ENCODE data around the gene DCP2. TPM values are rescaled to one million over a fixed set of nuclear protein-coding genes. Genes with fewer than 3 reads are reported as not detected.

DCP2 gene
- total RNA-seq, 1 experiment from 2014 or later, result 186 TPM

DNA sequence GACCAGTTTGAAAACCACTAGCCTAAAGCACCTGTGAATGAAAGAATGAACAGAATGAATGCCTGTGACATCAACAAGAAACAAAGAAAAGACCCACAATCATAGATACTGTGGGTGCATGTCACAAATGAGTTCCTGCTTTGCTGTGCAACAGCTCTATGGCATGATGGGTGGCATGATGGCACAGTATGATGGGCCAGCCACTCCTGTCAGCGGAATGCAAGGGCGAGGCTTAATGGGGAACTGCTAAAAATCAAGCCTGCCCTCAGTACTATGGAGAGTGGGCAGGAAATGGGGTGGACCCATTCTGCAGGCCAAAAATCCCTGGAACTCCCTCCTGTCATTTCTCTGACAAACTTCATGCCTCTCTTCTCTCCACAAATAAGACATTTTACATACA, 89.0 kb downstream of the DCP2 start:
- no peak for ATAC-seq
- ChIA-PET CTCF (interaction anchor here (1.8 kb wide), 1 partner anchor 24 kb away, joined by 3 read pairs; no protein-coding TSS in a partner anchor), POLR2A (no interaction called here)
- Mint-ChIP-seq H3K4me1 (peaks cover 29% of the 10 kb centered on the region), H3K4me3 (no peak overlapping the region), H3K27ac (no peak overlapping the region; the same call in 1 of the 2 replicates), H3K27me3 (ENCODE audit: low read depth) (no peaks in the 10 kb centered on the region; the same call in 1 of the 2 replicates), H3K36me3 (peaks cover 34% of the 10 kb centered on the region), H3K9me3 (no peaks in the 10 kb centered on the region)
- DNase-seq (ENCODE audit: low spot score), result no peak
- TF ChIP-seq GTF2I (CRISPR knock-in tag; conservative IDR thresholded peaks at IDR 0.05), result no peak
- no peak for TF ChIP-seq GABPB1 (CRISPR knock-in tag; IDR thresholded peaks at IDR 0.05)
- TF ChIP-seq KAT7 (CRISPR knock-in tag; IDR thresholded peaks at IDR 0.05; ENCODE audit: borderline replicate concordance), result no peak
- no peak for TF ChIP-seq HMGXB4 (CRISPR knock-in tag; IDR thresholded peaks at IDR 0.05)
- TF ChIP-seq, protein P1, sequence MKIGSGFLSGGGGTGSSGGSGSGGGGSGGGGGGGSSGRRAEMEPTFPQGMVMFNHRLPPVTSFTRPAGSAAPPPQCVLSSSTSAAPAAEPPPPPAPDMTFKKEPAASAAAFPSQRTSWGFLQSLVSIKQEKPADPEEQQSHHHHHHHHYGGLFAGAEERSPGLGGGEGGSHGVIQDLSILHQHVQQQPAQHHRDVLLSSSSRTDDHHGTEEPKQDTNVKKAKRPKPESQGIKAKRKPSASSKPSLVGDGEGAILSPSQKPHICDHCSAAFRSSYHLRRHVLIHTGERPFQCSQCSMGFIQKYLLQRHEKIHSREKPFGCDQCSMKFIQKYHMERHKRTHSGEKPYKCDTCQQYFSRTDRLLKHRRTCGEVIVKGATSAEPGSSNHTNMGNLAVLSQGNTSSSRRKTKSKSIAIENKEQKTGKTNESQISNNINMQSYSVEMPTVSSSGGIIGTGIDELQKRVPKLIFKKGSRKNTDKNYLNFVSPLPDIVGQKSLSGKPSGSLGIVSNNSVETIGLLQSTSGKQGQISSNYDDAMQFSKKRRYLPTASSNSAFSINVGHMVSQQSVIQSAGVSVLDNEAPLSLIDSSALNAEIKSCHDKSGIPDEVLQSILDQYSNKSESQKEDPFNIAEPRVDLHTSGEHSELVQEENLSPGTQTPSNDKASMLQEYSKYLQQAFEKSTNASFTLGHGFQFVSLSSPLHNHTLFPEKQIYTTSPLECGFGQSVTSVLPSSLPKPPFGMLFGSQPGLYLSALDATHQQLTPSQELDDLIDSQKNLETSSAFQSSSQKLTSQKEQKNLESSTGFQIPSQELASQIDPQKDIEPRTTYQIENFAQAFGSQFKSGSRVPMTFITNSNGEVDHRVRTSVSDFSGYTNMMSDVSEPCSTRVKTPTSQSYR (CRISPR knock-in tag; IDR thresholded peaks at IDR 0.05), result no peak
- TF ChIP-seq ZNF423 (CRISPR knock-in tag; IDR thresholded peaks at IDR 0.05), result no peak
- no peak for TF ChIP-seq ZNF416 (CRISPR knock-in tag; IDR thresholded peaks at IDR 0.05)
- TF ChIP-seq MYBL2 (CRISPR knock-in tag; IDR thresholded peaks at IDR 0.05), result no peak
- no peak for TF ChIP-seq EMX1 (CRISPR knock-in tag; IDR thresholded peaks at IDR 0.05)
- no peak for TF ChIP-seq ATF2 (CRISPR knock-in tag; IDR thresholded peaks at IDR 0.05; ENCODE audit: borderline replicate concordance, low read depth)
- TF ChIP-seq MLX (CRISPR knock-in tag; IDR thresholded peaks at IDR 0.05), result no peak
- TF ChIP-seq AR (CRISPR knock-in tag; IDR thresholded peaks at IDR 0.05), result no peak
- TF ChIP-seq ERG (CRISPR knock-in tag; IDR thresholded peaks at IDR 0.05), result no peak

GRCh38 chr5:113067635-113068344, 91.2 kb downstream of the DCP2 start:
- Mint-ChIP-seq H3K4me1 (peaks cover 50% of the 10 kb centered on the region), H3K36me3 (peaks cover 36% of the 10 kb centered on the region), H3K27ac (no peak overlapping the region), H3K27me3 (ENCODE audit: low read depth) (no peaks in the 10 kb centered on the region; the same call in 1 of the 2 replicates), H3K9me3 (no peaks in the 10 kb centered on the region; the same call in 1 of the 2 replicates), H3K4me3 (no peak overlapping the region)
- ChIA-PET CTCF (no interaction called here), POLR2A (no interaction called here)
- DNase-seq (ENCODE audit: low spot score) (no peak), ATAC-seq (no peak)
- TF ChIP-seq ELF4 (CRISPR knock-in tag; IDR thresholded peaks at IDR 0.05; ENCODE audit: low read depth) (no peak), ZMAT4 (CRISPR knock-in tag; IDR thresholded peaks at IDR 0.05) (no peak), MLX (CRISPR knock-in tag; IDR thresholded peaks at IDR 0.05) (no peak), PRRX2 (CRISPR knock-in tag; IDR thresholded peaks at IDR 0.05) (no peak), ZNF219 (CRISPR knock-in tag; IDR thresholded peaks at IDR 0.05; ENCODE audit: borderline replicate concordance) (no peak), GTF2I (CRISPR knock-in tag; conservative IDR thresholded peaks at IDR 0.05) (no peak), ZNF138 (CRISPR knock-in tag; conservative IDR thresholded peaks at IDR 0.05) (no peak), NR2C2 (CRISPR knock-in tag; IDR thresholded peaks at IDR 0.05) (no peak), ZNF423 (CRISPR knock-in tag; IDR thresholded peaks at IDR 0.05) (no peak), ATF3 (CRISPR knock-in tag; conservative IDR thresholded peaks at IDR 0.05) (no peak)

Data from WTC11 (cell line).